Esophagus (tissue), 2 donors: ENCODE data around the gene DPP6. TPM values are rescaled to one million over a fixed set of nuclear protein-coding genes. Genes with fewer than 3 reads are reported as not detected.

Experiments used
- H3K27ac ChIP-seq, 2 donors: one replicate each; pipeline ENCODE4 v1.5.1; 2013; ENCODE audit warnings: low read depth in 2 of 2, mild to moderate bottlenecking in 2 of 2, inconsistent platforms in 1 of 2, low read length in 1 of 2, moderate library complexity in 1 of 2
- H3K27me3 ChIP-seq, 2 donors: one replicate each; pipeline ENCODE4 v1.6.1; 2013; ENCODE audit warnings: low read length in 2 of 2, control low read depth in 1 of 2, mild to moderate bottlenecking in 1 of 2; ENCODE audit not compliant: insufficient read depth in 2 of 2, control insufficient read depth in 1 of 2
- H3K36me3 ChIP-seq, 2 donors: one replicate each; pipeline ENCODE4 v1.6.1; 2013; ENCODE audit warnings: low read length in 1 of 2; ENCODE audit not compliant: control insufficient read depth in 2 of 2, insufficient read depth in 2 of 2
- H3K4me1 ChIP-seq, 2 donors: one replicate each; pipeline ENCODE4 v1.6.1; 2013; ENCODE audit warnings: low read length in 1 of 2; ENCODE audit not compliant: control insufficient read depth in 2 of 2, insufficient read depth in 2 of 2
- H3K4me3 ChIP-seq, 2 donors: one replicate each; pipeline ENCODE4 v1.5.1; 2013; ENCODE audit warnings: low read length in 2 of 2, mild to moderate bottlenecking in 2 of 2, low read depth in 1 of 2, moderate library complexity in 1 of 2
- H3K9me3 ChIP-seq, 2 donors: one replicate each; pipeline ENCODE4 v1.6.1; 2013; ENCODE audit warnings: mild to moderate bottlenecking in 2 of 2, low read depth in 1 of 2, low read length in 1 of 2, moderate library complexity in 1 of 2; ENCODE audit not compliant: control insufficient read depth in 2 of 2, insufficient read depth in 1 of 2
- WGBS, 2 donors: extraction: QIAGEN DNeasy Blood & Tissue Kit; methylation state at CpG; one replicate each; pipeline ENCODE4 v1.1.7; 2013; 5-methylcytosine and 5-hydroxymethylcytosine counted together
- polyA plus RNA-seq, 2 donors: library from polyadenylated mRNA; stranded (reverse); fragments of 200-250 nt; gene quantifications; one replicate each; pipeline ENCODE4 v1.2.3, GENCODE V29; 2013
- donor health status: healthy with polysubstance abuse.
- donor health status: Bipolar disorder and iron deficiency.

Gene DPP6
- polyA plus RNA-seq, 2 donors, result 0.24 to 0.60 TPM

GRCh38 chr7:154372011-154372601 is 319.9 kb downstream of the DPP6 start:
- 72 to 75% methylated on average over 12 of the region's 12 CpGs for WGBS, 2 donors
- Histone ChIP-seq H3K9me3 (peaks cover 9 to 13% of the 10 kb centered on the region in 2 donors), H3K36me3 (no peaks in the 10 kb centered on the region), H3K4me3 (no peak overlapping the region), H3K27me3 (no peaks in the 10 kb centered on the region), H3K27ac (no peak overlapping the region), H3K4me1 (no peaks in the 10 kb centered on the region)

- WGBS, 2 donors, result 71 to 77% methylated on average over 3 of the region's 3 CpGs
- peaks cover 9 to 13% of the 10 kb centered on the region in 2 donors for H3K9me3 ChIP-seq
Measured at GRCh38 chr7:154373956-154374355, 321.8 kb downstream of the DPP6 start.

GRCh38 chr7:154375956-154376355 is 323.8 kb downstream of the DPP6 start:
- H3K27ac ChIP-seq, result no peak overlapping the region
- no peak overlapping the region for H3K4me3 ChIP-seq
- no peaks in the 10 kb centered on the region for H3K36me3 ChIP-seq
- H3K27me3 ChIP-seq, result no peaks in the 10 kb centered on the region
- peaks cover 9 to 13% of the 10 kb centered on the region in 2 donors for H3K9me3 ChIP-seq
- no peaks in the 10 kb centered on the region for H3K4me1 ChIP-seq
- 80 to 89% methylated on average over 5 of the region's 5 CpGs for WGBS, 2 donors

More at GRCh38 chr7:154373956-154374355, 321.8 kb downstream of the DPP6 start:
- Histone ChIP-seq H3K27me3 (no peaks in the 10 kb centered on the region), H3K4me3 (no peak overlapping the region), H3K4me1 (no peaks in the 10 kb centered on the region), H3K27ac (no peak overlapping the region), H3K36me3 (no peaks in the 10 kb centered on the region)

- Histone ChIP-seq H3K4me3 (no peak overlapping the region), H3K27me3 (no peaks in the 10 kb centered on the region), H3K27ac (no peak overlapping the region), H3K4me1 (no peaks in the 10 kb centered on the region), H3K36me3 (no peaks in the 10 kb centered on the region), H3K9me3 (peaks cover 0 to 10% of the 10 kb centered on the region in 2 donors)
- WGBS, 2 donors, result 74 to 80% methylated on average over 3 of the region's 3 CpGs
Measured at GRCh38 chr7:154380771-154381170, 328.6 kb downstream of the DPP6 start.

GRCh38 chr7:154383045-154383444 is 330.8 kb downstream of the DPP6 start:
- H3K27me3 ChIP-seq, result no peaks in the 10 kb centered on the region
- peaks cover 9 to 14% of the 10 kb centered on the region in 2 donors for H3K9me3 ChIP-seq
- no peak overlapping the region for H3K4me3 ChIP-seq
- no peaks in the 10 kb centered on the region for H3K4me1 ChIP-seq
- WGBS, 2 donors, result 71 to 72% methylated on average over 3 of the region's 3 CpGs
- no peaks in the 10 kb centered on the region for H3K36me3 ChIP-seq
- H3K27ac ChIP-seq, result no peak overlapping the region

- Histone ChIP-seq H3K27me3 (no peaks in the 10 kb centered on the region), H3K4me1 (no peaks in the 10 kb centered on the region), H3K27ac (no peak overlapping the region), H3K9me3 (peaks cover 12 to 14% of the 10 kb centered on the region in 2 donors), H3K4me3 (no peak overlapping the region), H3K36me3 (no peaks in the 10 kb centered on the region)
- 83 to 87% methylated on average over 8 of the region's 8 CpGs for WGBS, 2 donors
Measured at GRCh38 chr7:154385214-154385613, 333.0 kb downstream of the DPP6 start.

GRCh38 chr7:154387252-154387651 is 335.1 kb downstream of the DPP6 start:
- peaks cover 9 to 19% of the 10 kb centered on the region in 2 donors for H3K9me3 ChIP-seq
- no peak overlapping the region for H3K27ac ChIP-seq
- no peak overlapping the region for H3K4me3 ChIP-seq
- H3K4me1 ChIP-seq, result no peaks in the 10 kb centered on the region
- no peaks in the 10 kb centered on the region for H3K36me3 ChIP-seq
- no peaks in the 10 kb centered on the region for H3K27me3 ChIP-seq

GRCh38 chr7:154388412-154388811 is 336.2 kb downstream of the DPP6 start:
- no peaks in the 10 kb centered on the region for H3K4me1 ChIP-seq
- no peak overlapping the region for H3K27ac ChIP-seq
- WGBS, 2 donors, result 65 to 68% methylated on average over 4 of the region's 4 CpGs
- H3K9me3 ChIP-seq, result peaks cover 9 to 19% of the 10 kb centered on the region in 2 donors
- no peaks in the 10 kb centered on the region for H3K27me3 ChIP-seq
- no peaks in the 10 kb centered on the region for H3K36me3 ChIP-seq
- no peak overlapping the region for H3K4me3 ChIP-seq

GRCh38 chr7:154388999-154389398 is 336.8 kb downstream of the DPP6 start:
- Histone ChIP-seq H3K27ac (no peak overlapping the region), H3K4me1 (no peaks in the 10 kb centered on the region), H3K9me3 (peaks cover 9 to 19% of the 10 kb centered on the region in 2 donors), H3K27me3 (no peaks in the 10 kb centered on the region), H3K4me3 (no peak overlapping the region), H3K36me3 (no peaks in the 10 kb centered on the region)
- 29 to 31% methylated on average over 10 of the region's 10 CpGs for WGBS, 2 donors

- H3K27ac ChIP-seq, result no peak overlapping the region
- no peaks in the 10 kb centered on the region for H3K27me3 ChIP-seq
- no peaks in the 10 kb centered on the region for H3K36me3 ChIP-seq
- H3K4me1 ChIP-seq, result no peaks in the 10 kb centered on the region
- H3K9me3 ChIP-seq, result peaks cover 9 to 19% of the 10 kb centered on the region in 2 donors
- 93 to 96% methylated on average over 17 of the region's 17 CpGs for WGBS, 2 donors
- H3K4me3 ChIP-seq, result no peak overlapping the region
Measured at GRCh38 chr7:154390961-154391360, 338.8 kb downstream of the DPP6 start.
